Mesodermal cell (in vitro differentiated cells): ENCODE measurements around the gene CLEC16A.
A peak's percentile ranks its signal among the peaks of the same experiment; 100 is the strongest.

Experiments
- H3K27ac ChIP-seq: 2 replicates; pipeline ENCODE4 v1.7.0; 2013; ENCODE audit warnings: mild to moderate bottlenecking, low read depth, low read length, moderate library complexity; ENCODE audit not compliant: severe bottlenecking
- H3K36me3 ChIP-seq: 2 replicates; pipeline ENCODE4 v1.7.1; 2013; ENCODE audit warnings: mild to moderate bottlenecking, low read length, moderate library complexity; ENCODE audit not compliant: control insufficient read depth, insufficient read depth
- H3K4me1 ChIP-seq: one replicate; pipeline ENCODE4 v1.7.1; 2013; ENCODE audit warnings: mild to moderate bottlenecking, low read length; ENCODE audit not compliant: insufficient read depth, control insufficient read depth, poor library complexity, severe bottlenecking
- H3K4me3 ChIP-seq: 2 replicates; pipeline ENCODE4 v1.7.0; 2013; ENCODE audit warnings: low read length, control low read depth, mild to moderate bottlenecking; ENCODE audit not compliant: insufficient read depth, poor library complexity, severe bottlenecking; ENCODE audit errors: extremely low read depth
- H3K9me3 ChIP-seq: 2 replicates; pipeline ENCODE4 v1.7.1; 2013; ENCODE audit warnings: mild to moderate bottlenecking, low read length, moderate library complexity; ENCODE audit not compliant: control insufficient read depth
- WGBS, 2 experiments: methylation state at CpG; one replicate each; pipeline ENCODE4 v1.1.5; 2013; ENCODE audit warnings: missing lambda C conversion rate in 2 of 2; ENCODE audit not compliant: insufficient coverage in 2 of 2; 5-methylcytosine and 5-hydroxymethylcytosine counted together

The CLEC16A gene

GRCh38 chr16:11017499-11017898 lies 73.1 kb downstream of the CLEC16A start:
- peaks cover 27% of the 10 kb centered on the region for H3K36me3 ChIP-seq
- no peak overlapping the region for H3K4me3 ChIP-seq
- 100% methylated on average over 1 of the region's 2 CpGs for WGBS, 2 experiments
- no peaks in the 10 kb centered on the region for H3K9me3 ChIP-seq
- H3K27ac ChIP-seq, result no peak overlapping the region
- H3K4me1 ChIP-seq, result peaks cover 7% of the 10 kb centered on the region

GRCh38 chr16:11020388-11020787 lies 76.0 kb downstream of the CLEC16A start:
- H3K9me3 ChIP-seq, result no peaks in the 10 kb centered on the region
- H3K4me3 ChIP-seq, result no peak overlapping the region
- 93 to 96% methylated on average over 4 of the region's 4 CpGs for WGBS, 2 experiments
- H3K4me1 ChIP-seq, result peaks cover 7% of the 10 kb centered on the region
- H3K36me3 ChIP-seq, result peaks cover 35% of the 10 kb centered on the region
- H3K27ac ChIP-seq, result no peak overlapping the region

- 91 to 93% methylated on average over 3 to 4 of the region's 7 CpGs for WGBS, 2 experiments
- Histone ChIP-seq H3K4me3 (no peak overlapping the region), H3K27ac (no peak overlapping the region), H3K9me3 (no peaks in the 10 kb centered on the region), H3K4me1 (peaks cover 7% of the 10 kb centered on the region), H3K36me3 (peaks cover 41% of the 10 kb centered on the region)
These were observed 76.6 kb downstream of the CLEC16A start for GRCh38 chr16:11020792-11021551.

GRCh38 chr16:11022002-11022401 lies 77.6 kb downstream of the CLEC16A start:
- Histone ChIP-seq H3K4me1 (peaks cover 7% of the 10 kb centered on the region), H3K4me3 (no peak overlapping the region), H3K36me3 (peaks cover 46% of the 10 kb centered on the region), H3K9me3 (peaks cover 7% of the 10 kb centered on the region), H3K27ac (no peak overlapping the region)
- WGBS, 2 experiments, result 84 to 95% methylated on average over 2 to 3 of the region's 3 CpGs

GRCh38 chr16:11023262-11024039 lies 79.1 kb downstream of the CLEC16A start:
- WGBS, 2 experiments, result 100% methylated on average over 1 of the region's 3 CpGs
- H3K4me1 ChIP-seq, result peaks cover 7% of the 10 kb centered on the region
- H3K4me3 ChIP-seq, result no peak overlapping the region
- H3K27ac ChIP-seq, result no peak overlapping the region
- peaks cover 10% of the 10 kb centered on the region for H3K9me3 ChIP-seq
- peaks cover 57% of the 10 kb centered on the region for H3K36me3 ChIP-seq

- Histone ChIP-seq H3K36me3 (peaks cover 59% of the 10 kb centered on the region), H3K9me3 (peaks cover 19% of the 10 kb centered on the region), H3K4me3 (no peak overlapping the region), H3K27ac (no peak overlapping the region), H3K4me1 (peaks cover 7% of the 10 kb centered on the region)
- WGBS, 2 experiments, result 80 to 83% methylated on average over 7 to 8 of the region's 9 CpGs
These were observed 80.1 kb downstream of the CLEC16A start for GRCh38 chr16:11024333-11025053.

- Histone ChIP-seq H3K9me3 (peaks cover 19% of the 10 kb centered on the region), H3K4me1 (peaks cover 7% of the 10 kb centered on the region), H3K36me3 (peaks cover 63% of the 10 kb centered on the region), H3K27ac (no peak overlapping the region), H3K4me3 (no peak overlapping the region)
- no CpG with 5 or more reads among the region's 3 CpGs for whole genome bisulfite sequencing, 2 experiments
These were observed 80.8 kb downstream of the CLEC16A start for GRCh38 chr16:11025120-11025531.

- Histone ChIP-seq H3K9me3 (peaks cover 19% of the 10 kb centered on the region), H3K4me1 (peaks cover 9% of the 10 kb centered on the region), H3K4me3 (no peak overlapping the region), H3K36me3 (peaks cover 69% of the 10 kb centered on the region), H3K27ac (no peak overlapping the region)
These were observed 85.6 kb downstream of the CLEC16A start for GRCh38 chr16:11029948-11030347.

GRCh38 chr16:11030990-11031510 lies 86.7 kb downstream of the CLEC16A start:
- Histone ChIP-seq H3K36me3 (peaks cover 65% of the 10 kb centered on the region), H3K4me1 (peaks cover 9% of the 10 kb centered on the region), H3K27ac (no peak overlapping the region), H3K4me3 (no peak overlapping the region), H3K9me3 (peaks cover 19% of the 10 kb centered on the region)
- WGBS, 2 experiments, result 91 to 95% methylated on average over 4 to 5 of the region's 7 CpGs

GRCh38 chr16:11032000-11032921 lies 87.9 kb downstream of the CLEC16A start:
- Histone ChIP-seq H3K4me3 (no peak overlapping the region), H3K4me1 (peaks cover 9% of the 10 kb centered on the region), H3K27ac (peak overlapping the region; percentile 2), H3K36me3 (peaks cover 60% of the 10 kb centered on the region), H3K9me3 (peaks cover 12% of the 10 kb centered on the region)
- WGBS, 2 experiments, result 83 to 85% methylated on average over 15 to 16 of the region's 16 CpGs
